ENCODE data around the gene PLEKHH1.

DNA sequence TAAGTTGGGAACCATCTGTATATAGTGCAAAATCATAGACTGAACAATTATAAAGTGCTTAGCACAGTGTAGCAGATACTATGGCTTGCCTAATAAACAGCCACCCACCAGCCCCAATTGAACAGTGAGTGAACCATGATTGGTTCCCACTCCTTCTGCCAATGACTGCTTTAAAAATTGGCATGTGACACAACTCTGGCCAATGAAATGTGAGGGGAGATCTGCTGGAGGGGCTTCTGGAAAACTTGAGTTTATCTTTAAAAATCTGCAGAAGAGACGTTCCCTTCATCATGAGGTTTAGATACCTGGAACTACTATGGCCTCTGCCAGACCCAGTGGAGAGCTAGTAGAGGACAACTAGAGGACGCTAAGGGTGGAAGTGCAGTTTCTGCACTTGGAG lies 62.3 kb downstream of the PLEKHH1 start:
- no peak for TF ChIP-seq EP300 (IDR thresholded peaks at IDR 0.05)
- TF ChIP-seq, protein P1, sequence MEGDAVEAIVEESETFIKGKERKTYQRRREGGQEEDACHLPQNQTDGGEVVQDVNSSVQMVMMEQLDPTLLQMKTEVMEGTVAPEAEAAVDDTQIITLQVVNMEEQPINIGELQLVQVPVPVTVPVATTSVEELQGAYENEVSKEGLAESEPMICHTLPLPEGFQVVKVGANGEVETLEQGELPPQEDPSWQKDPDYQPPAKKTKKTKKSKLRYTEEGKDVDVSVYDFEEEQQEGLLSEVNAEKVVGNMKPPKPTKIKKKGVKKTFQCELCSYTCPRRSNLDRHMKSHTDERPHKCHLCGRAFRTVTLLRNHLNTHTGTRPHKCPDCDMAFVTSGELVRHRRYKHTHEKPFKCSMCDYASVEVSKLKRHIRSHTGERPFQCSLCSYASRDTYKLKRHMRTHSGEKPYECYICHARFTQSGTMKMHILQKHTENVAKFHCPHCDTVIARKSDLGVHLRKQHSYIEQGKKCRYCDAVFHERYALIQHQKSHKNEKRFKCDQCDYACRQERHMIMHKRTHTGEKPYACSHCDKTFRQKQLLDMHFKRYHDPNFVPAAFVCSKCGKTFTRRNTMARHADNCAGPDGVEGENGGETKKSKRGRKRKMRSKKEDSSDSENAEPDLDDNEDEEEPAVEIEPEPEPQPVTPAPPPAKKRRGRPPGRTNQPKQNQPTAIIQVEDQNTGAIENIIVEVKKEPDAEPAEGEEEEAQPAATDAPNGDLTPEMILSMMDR (IDR thresholded peaks at IDR 0.05), result no peak
- no peak for TF ChIP-seq POLR2A (IDR thresholded peaks at IDR 0.05)
- TF ChIP-seq POLR2AphosphoS5 (IDR thresholded peaks at IDR 0.05), result no peak
